SK-N-SH (cell line): ENCODE measurements around the gene CERS6. TPM values are rescaled to one million over a fixed set of nuclear protein-coding genes. Genes with fewer than 3 reads are reported as not detected.
A peak's percentile ranks its signal among the peaks of the same experiment; 100 is the strongest.

ENCODE experiments used
- CTCF ChIA-PET: fragments of 300-600, 350-600 bp; formaldehyde crosslinking; extraction: SDS; loops from one replicate; lab custom pipeline; 2021; lab: Yijun Ruan, JAX
- POLR2A ChIA-PET: fragments of 350-600 bp; sonication (Branson Sonifier 250); formaldehyde crosslinking; extraction: SDS; loops from one replicate; lab custom pipeline; 2020; ENCODE audit warnings: antibody characterized with exemption, inconsistent platforms; lab: Yijun Ruan, JAX
- DNase-seq: peaks from one replicate; pipeline ENCODE4 v3.0.0; 2012
- H2AFZ ChIP-seq: fragments of 200-600 bp; sonication (generic); 2 replicates; pipeline ENCODE4 v1.8.1; 2016; ENCODE audit warnings: antibody characterized with exemption, mild to moderate bottlenecking, low read depth
- H3F3A ChIP-seq: fragments of 200-600 bp; sonication (generic); replicated peaks from 2 replicates; pipeline ENCODE3; 2016; ENCODE audit warnings: antibody characterized with exemption, mild to moderate bottlenecking; ENCODE audit not compliant: insufficient read depth
- H3K27ac ChIP-seq, 2 experiments: fragments of 200-500 bp in 1 of 2; fragments of 200-600 bp in 1 of 2; sonication (Bioruptor generic) in 1 of 2; sonication (generic), shearing (Covaris generic) in 1 of 2; 2 replicates each; pipeline versions ENCODE4 v1.5.1 to v1.6.1; 2014 to 2016; ENCODE audit warnings: low read depth in 2 of 2, inconsistent platforms in 1 of 2, low read length in 1 of 2, mild to moderate bottlenecking in 1 of 2, mixed read lengths in 1 of 2
- H3K27me3 ChIP-seq: fragments of 200-600 bp; sonication (generic), shearing (Covaris generic); 2 replicates; pipeline ENCODE4 v1.6.1; 2016; ENCODE audit warnings: mixed run types; ENCODE audit not compliant: insufficient read depth
- H3K36me3 ChIP-seq, 2 experiments: fragments of 200-500 bp in 1 of 2; fragments of 200-600 bp in 1 of 2; sonication (Bioruptor generic) in 1 of 2; sonication (generic) in 1 of 2; replicated peaks in 1 of 2; 2 replicates each; pipeline versions ENCODE3 to v1.5.1; 2014 to 2016; ENCODE audit warnings: low read length in 1 of 2, mild to moderate bottlenecking in 1 of 2; ENCODE audit not compliant: insufficient read depth in 2 of 2, control insufficient read depth in 1 of 2
- H3K4me1 ChIP-seq, 2 experiments: fragments of 200-500 bp in 1 of 2; fragments of 200-600 bp in 1 of 2; sonication (Bioruptor generic) in 1 of 2; sonication (generic), shearing (Covaris generic) in 1 of 2; 2 replicates each; pipeline versions ENCODE4 v1.5.1 to v1.6.1; 2014 to 2016; ENCODE audit warnings: low read depth in 1 of 2, low read length in 1 of 2, mixed run types in 1 of 2; ENCODE audit not compliant: insufficient read depth in 2 of 2, control insufficient read depth in 1 of 2
- H3K4me2 ChIP-seq: fragments of 200-600 bp; sonication (generic), shearing (Covaris generic); 2 replicates; pipeline ENCODE4 v1.6.1; 2017; ENCODE audit warnings: mixed run types
- H3K4me3 ChIP-seq, 2 experiments: fragments of 200-500 bp in 1 of 2; fragments of 200-600 bp in 1 of 2; sonication (Bioruptor generic) in 1 of 2; sonication (generic), shearing (Covaris generic) in 1 of 2; 2 replicates each; pipeline versions ENCODE4 v1.5.1 to v1.8.1; 2014 to 2016; ENCODE audit warnings: low read depth in 2 of 2, inconsistent platforms in 1 of 2, low read length in 1 of 2, mild to moderate bottlenecking in 1 of 2, mixed read lengths in 1 of 2, moderate library complexity in 1 of 2
- H3K79me2 ChIP-seq: fragments of 200-600 bp; sonication (generic); 2 replicates; pipeline ENCODE4 v1.8.1; 2017; ENCODE audit warnings: mild to moderate bottlenecking; ENCODE audit not compliant: insufficient read depth
- H3K9ac ChIP-seq: fragments of 200-600 bp; sonication (generic); 2 replicates; pipeline ENCODE4 v1.6.1; 2017; ENCODE audit warnings: mixed run types
- H3K9me2 ChIP-seq: fragments of 200-600 bp; sonication (generic); 2 replicates; pipeline ENCODE4 v1.6.1; 2017; ENCODE audit warnings: mixed run types
- H3K9me3 ChIP-seq: fragments of 200-600 bp; sonication (generic); 2 replicates; pipeline ENCODE4 v1.6.1; 2017; ENCODE audit warnings: mixed run types, mild to moderate bottlenecking, moderate library complexity
- H4K20me1 ChIP-seq: fragments of 200-600 bp; sonication (generic); 2 replicates; pipeline ENCODE4 v1.6.1; 2017; ENCODE audit warnings: mild to moderate bottlenecking, mixed run types; ENCODE audit not compliant: insufficient read depth
- CHD2 ChIP-seq: fragments of 150-350 bp; IDR thresholded peaks from 2 replicates; pipeline ENCODE4 v1.6.1; 2018; ENCODE audit warnings: low read length; ENCODE audit not compliant: partially characterized antibody
- EP300 ChIP-seq, 2 experiments: IDR thresholded peaks; 2 replicates each; pipeline versions ENCODE4 v1.4.0 to v1.6.1; 2012; ENCODE audit warnings: borderline replicate concordance in 1 of 2, low read depth in 1 of 2, low read length in 1 of 2
- GATA2 ChIP-seq: sonication (generic); formaldehyde crosslinking; IDR thresholded peaks from 2 replicates; pipeline ENCODE4 v1.5.0; 2020; ENCODE audit warnings: mild to moderate bottlenecking, missing genetic modification reagents
- MXI1 ChIP-seq: IDR thresholded peaks from 2 replicates; pipeline ENCODE4 v1.6.1; 2012; ENCODE audit warnings: mild to moderate bottlenecking, low read depth, low read length, improper control_type of control experiment
- POLR2AphosphoS5 ChIP-seq: IDR thresholded peaks from 2 replicates; pipeline ENCODE4 v1.6.1; 2012; ENCODE audit warnings: low read depth, low read length
- RCOR1 ChIP-seq: fragments of 150-350 bp; IDR thresholded peaks from 2 replicates; pipeline ENCODE4 v1.6.1; 2017; ENCODE audit warnings: antibody characterized with exemption, low read length
- RFX5 ChIP-seq: IDR thresholded peaks from 2 replicates; pipeline ENCODE4 v1.6.1; 2012; ENCODE audit warnings: mild to moderate bottlenecking, improper control_type of control experiment, low read length
- SMC3 ChIP-seq: IDR thresholded peaks from 2 replicates; pipeline ENCODE4 v1.6.1; 2012; ENCODE audit warnings: low read depth, low read length, improper control_type of control experiment
- TAF1 ChIP-seq: IDR thresholded peaks from 2 replicates; pipeline ENCODE4 v1.6.1; 2012; ENCODE audit warnings: low read depth, mild to moderate bottlenecking, low read length, moderate library complexity, borderline replicate concordance
- TEAD4 ChIP-seq: IDR thresholded peaks from 2 replicates; pipeline ENCODE4 v1.4.0; 2012; ENCODE audit warnings: mild to moderate bottlenecking, borderline replicate concordance; ENCODE audit not compliant: insufficient read depth
- WGBS: methylation state at CpG from one replicate; pipeline ENCODE4 v1.1.6; 2017; ENCODE audit warnings: low lambda C conversion rate; 5-methylcytosine and 5-hydroxymethylcytosine counted together
- polyA plus RNA-seq, 3 experiments: library from polyadenylated mRNA; depleted of rRNA; stranded (reverse); fragments of >200 nt; gene quantifications; 2 replicates each; pipeline ENCODE4 v1.2.3, GENCODE V29; 2012
- TF ChIP-seq, protein P1 (sequence below): fragments of 150-350 bp; IDR thresholded peaks from 2 replicates; pipeline ENCODE4 v1.6.1; 2017; ENCODE audit warnings: antibody characterized with exemption, low read length, low read depth, borderline replicate concordance
- TF ChIP-seq, protein P2 (sequence below): IDR thresholded peaks from 2 replicates; pipeline ENCODE4 v1.4.0; 2012; ENCODE audit warnings: low read depth, borderline replicate concordance

CERS6 gene
- polyA plus RNA-seq, 1 of the 3 experiments (the other 2 are of a cell fraction): 1.8 TPM

DNA sequence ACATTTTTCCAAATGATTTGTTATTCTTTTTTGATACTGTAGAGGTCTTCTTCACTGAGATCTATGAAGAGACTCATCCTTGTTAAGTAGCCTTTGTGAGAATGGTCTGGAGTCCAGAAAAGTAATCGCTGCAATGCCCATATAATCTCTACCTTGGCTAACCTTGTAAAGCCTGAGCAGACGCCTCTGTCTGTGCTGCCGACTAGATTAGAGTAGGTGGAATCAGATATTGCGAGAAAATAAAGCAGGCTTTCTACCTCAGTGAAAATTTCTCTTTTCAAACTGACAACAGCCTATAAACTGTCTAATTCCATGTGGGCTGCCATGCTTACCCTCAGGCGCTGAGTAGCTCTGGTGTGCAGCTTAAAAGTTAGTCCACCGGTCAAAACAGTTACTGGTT lies 17.5 kb upstream of the CERS6 start:
- ChIA-PET POLR2A (no interaction called here), CTCF (interaction anchor here (0.6 kb wide), 1 partner anchor 19 kb away, joined by 3 read pairs; no protein-coding TSS in a partner anchor)
- no peak for DNase-seq

DNA sequence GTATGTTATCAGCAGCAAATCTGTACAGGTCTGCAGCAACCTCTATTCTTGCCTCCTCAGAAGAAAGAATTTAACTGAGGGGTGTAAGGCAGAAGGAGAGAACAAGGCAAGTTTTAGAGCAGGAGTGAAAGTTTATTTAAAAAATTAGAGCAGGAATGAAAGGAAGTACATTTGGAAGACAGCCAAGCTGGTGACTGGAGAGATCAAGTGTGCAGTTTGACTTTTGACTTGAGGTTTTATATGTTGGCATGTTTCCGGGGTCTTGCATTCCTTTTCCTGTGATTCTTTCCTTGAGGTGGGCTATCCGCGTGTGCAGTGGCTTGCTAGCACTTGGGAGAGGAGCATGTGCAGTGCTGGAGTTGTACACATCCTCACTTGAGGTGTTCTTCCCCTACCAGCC lies 16.5 kb upstream of the CERS6 start:
- TF ChIP-seq RFX5 (no peak), POLR2AphosphoS5 (no peak), TAF1 (no peak)
- TF ChIP-seq, protein P1, sequence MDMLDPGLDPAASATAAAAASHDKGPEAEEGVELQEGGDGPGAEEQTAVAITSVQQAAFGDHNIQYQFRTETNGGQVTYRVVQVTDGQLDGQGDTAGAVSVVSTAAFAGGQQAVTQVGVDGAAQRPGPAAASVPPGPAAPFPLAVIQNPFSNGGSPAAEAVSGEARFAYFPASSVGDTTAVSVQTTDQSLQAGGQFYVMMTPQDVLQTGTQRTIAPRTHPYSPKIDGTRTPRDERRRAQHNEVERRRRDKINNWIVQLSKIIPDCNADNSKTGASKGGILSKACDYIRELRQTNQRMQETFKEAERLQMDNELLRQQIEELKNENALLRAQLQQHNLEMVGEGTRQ: no peak
- TF ChIP-seq, all 33 proteins: peak for 0
- Histone ChIP-seq H3K9me2 (no peaks in the 10 kb centered on the region), H3K9me3 (no peaks in the 10 kb centered on the region), H3K4me2 (no peak overlapping the region), H4K20me1 (no peaks in the 10 kb centered on the region), H3K79me2 (no peaks in the 10 kb centered on the region), H3K4me3 (no peak overlapping the region), H3K4me1 (peaks cover 0 to 33% of the 10 kb centered on the region in 2 experiments; a peak in 2 of 4 replicates), H3K27me3 (no peaks in the 10 kb centered on the region), H2AFZ (no peak overlapping the region), H3F3A (no peaks in the 10 kb centered on the region), H3K27ac (no peak overlapping the region; a peak in 1 of 4 replicates), H3K36me3 (no peaks in the 10 kb centered on the region), H3K9ac (no peak overlapping the region)
- ChIA-PET POLR2A (no interaction called here), CTCF (interaction anchor here (1.0 kb wide), 1 partner anchor 11 kb away, joined by 3 read pairs; no protein-coding TSS in a partner anchor)
- no peak for DNase-seq
- 79% methylated on average over 3 of the region's 3 CpGs for WGBS

More for the DNA sequence above, 17.5 kb upstream of the CERS6 start:
- no peaks in the 10 kb centered on the region for H3F3A ChIP-seq
- H3K79me2 ChIP-seq: no peaks in the 10 kb centered on the region
- H3K27me3 ChIP-seq: no peaks in the 10 kb centered on the region
- TF ChIP-seq TEAD4 (no peak), GATA2 (peak; percentile 65), MXI1 (no peak), EP300 (IDR thresholded peaks at IDR 0.05; ENCODE audit: borderline replicate concordance in 1 of 2, low read depth in 1 of 2, low read length in 1 of 2) (peak in 1 of 2 experiments; percentile 51; a peak in 2 of 4 replicates), CHD2 (peak; percentile 28), RCOR1 (peak; percentile 36; the same call in 1 of the 2 replicates), SMC3 (no peak)
- TF ChIP-seq, protein P2, sequence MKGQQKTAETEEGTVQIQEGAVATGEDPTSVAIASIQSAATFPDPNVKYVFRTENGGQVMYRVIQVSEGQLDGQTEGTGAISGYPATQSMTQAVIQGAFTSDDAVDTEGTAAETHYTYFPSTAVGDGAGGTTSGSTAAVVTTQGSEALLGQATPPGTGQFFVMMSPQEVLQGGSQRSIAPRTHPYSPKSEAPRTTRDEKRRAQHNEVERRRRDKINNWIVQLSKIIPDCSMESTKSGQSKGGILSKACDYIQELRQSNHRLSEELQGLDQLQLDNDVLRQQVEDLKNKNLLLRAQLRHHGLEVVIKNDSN: no peak
- no peaks in the 10 kb centered on the region for H3K9me3 ChIP-seq
- no peaks in the 10 kb centered on the region for H3K9me2 ChIP-seq
- no peak overlapping the region for H2AFZ ChIP-seq
- H3K36me3 ChIP-seq: no peaks in the 10 kb centered on the region
- H3K27ac ChIP-seq: peak overlapping the region in 1 of 2 experiments; percentile 83; a peak in 2 of 4 replicates
- H3K4me1 ChIP-seq: peaks cover 0 to 37% of the 10 kb centered on the region in 2 experiments; a peak in 2 of 4 replicates
- WGBS: 79% methylated on average over 6 of the region's 6 CpGs
- no peak overlapping the region for H3K9ac ChIP-seq
- H3K4me3 ChIP-seq: no peak overlapping the region
- no peak overlapping the region for H3K4me2 ChIP-seq
- no peaks in the 10 kb centered on the region for H4K20me1 ChIP-seq
